ENCODE measurements around the gene NLGN1. TPM values are rescaled to one million over a fixed set of nuclear protein-coding genes. Genes with fewer than 3 reads are reported as not detected.

The NLGN1 gene
- total and polyA plus RNA-seq, 9 of the 15 experiments (the other 6 are each of a cell fraction or from before 2014, with no cell fraction given), result under 0.01 to 0.01 TPM; not detected in 7

- Histone ChIP-seq H4K20me1 (replicated peaks; ENCODE audit: control insufficient read depth, insufficient read depth, low read length) (no peaks in the 10 kb centered on the region), H3K27ac (ENCODE audit: extremely low read depth, low read depth, low read length) (no peak overlapping the region), H3K4me2 (ENCODE audit: insufficient read depth, low read length) (no peak overlapping the region), H3K4me3 (no peak overlapping the region), H2AFZ (ENCODE audit: low read depth, low read length) (no peak overlapping the region), H3K36me3 (ENCODE audit: control insufficient read depth, insufficient read depth, low read length) (no peaks in the 10 kb centered on the region), H3K9ac (ENCODE audit: insufficient read depth in 1 of 2, low read depth in 2 of 2, low read length in 2 of 2) (no peak overlapping the region), H3K79me2 (ENCODE audit: control insufficient read depth, insufficient read depth, low read length) (no peaks in the 10 kb centered on the region), H3K27me3 (ENCODE audit: control insufficient read depth in 2 of 2, insufficient read depth in 2 of 2, low read length in 2 of 2) (no peaks in the 10 kb centered on the region), H3K9me3 (replicated peaks; ENCODE audit: control insufficient read depth, insufficient read depth, low read depth, low read length) (no peaks in the 10 kb centered on the region; the same call in 1 of the 2 replicates), H3K9me1 (ENCODE audit: control insufficient read depth, insufficient read depth, low read length) (no peaks in the 10 kb centered on the region), H3K4me1 (replicated peaks in 1 of 2; ENCODE audit: control insufficient read depth in 2 of 2, insufficient read depth in 2 of 2, low read length in 2 of 2) (no peaks in the 10 kb centered on the region)
- POLR2A ChIA-PET, result no interaction called here
- intact Hi-C loops (cut with micrococcal nuclease) (no loop called here), in situ Hi-C loops (cut with MboI) (no loop called here)
- no peak for DNase-seq (ENCODE audit: extremely low read depth in 1 of 4, low spot score in 3 of 4)
- no peak for ATAC-seq
- 0% methylated on average over 5 of the region's 5 CpGs for WGBS (ENCODE audit: insufficient coverage, low coverage, missing lambda C conversion rate)
- no peak for TF ChIP-seq ZNF436 (CRISPR knock-in tag; IDR thresholded peaks at IDR 0.05)
- no peak for TF ChIP-seq RHOXF2B (CRISPR knock-in tag; conservative IDR thresholded peaks at IDR 0.05)
- no peak for TF ChIP-seq KHSRP (IDR thresholded peaks at IDR 0.05)
- TF ChIP-seq ZNF280A (IDR thresholded peaks at IDR 0.05; ENCODE audit: low read depth, partially characterized antibody), result no peak
- TF ChIP-seq, protein P1, sequence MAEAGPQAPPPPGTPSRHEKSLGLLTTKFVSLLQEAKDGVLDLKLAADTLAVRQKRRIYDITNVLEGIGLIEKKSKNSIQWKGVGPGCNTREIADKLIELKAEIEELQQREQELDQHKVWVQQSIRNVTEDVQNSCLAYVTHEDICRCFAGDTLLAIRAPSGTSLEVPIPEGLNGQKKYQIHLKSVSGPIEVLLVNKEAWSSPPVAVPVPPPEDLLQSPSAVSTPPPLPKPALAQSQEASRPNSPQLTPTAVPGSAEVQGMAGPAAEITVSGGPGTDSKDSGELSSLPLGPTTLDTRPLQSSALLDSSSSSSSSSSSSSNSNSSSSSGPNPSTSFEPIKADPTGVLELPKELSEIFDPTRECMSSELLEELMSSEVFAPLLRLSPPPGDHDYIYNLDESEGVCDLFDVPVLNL (CRISPR knock-in tag; IDR thresholded peaks at IDR 0.05; ENCODE audit: low read depth), result no peak
- no peak for TF ChIP-seq ZNF518B (CRISPR knock-in tag; IDR thresholded peaks at IDR 0.05)
- no peak for TF ChIP-seq ZNF184 (CRISPR knock-in tag; IDR thresholded peaks at IDR 0.05)
- TF ChIP-seq, protein P2, sequence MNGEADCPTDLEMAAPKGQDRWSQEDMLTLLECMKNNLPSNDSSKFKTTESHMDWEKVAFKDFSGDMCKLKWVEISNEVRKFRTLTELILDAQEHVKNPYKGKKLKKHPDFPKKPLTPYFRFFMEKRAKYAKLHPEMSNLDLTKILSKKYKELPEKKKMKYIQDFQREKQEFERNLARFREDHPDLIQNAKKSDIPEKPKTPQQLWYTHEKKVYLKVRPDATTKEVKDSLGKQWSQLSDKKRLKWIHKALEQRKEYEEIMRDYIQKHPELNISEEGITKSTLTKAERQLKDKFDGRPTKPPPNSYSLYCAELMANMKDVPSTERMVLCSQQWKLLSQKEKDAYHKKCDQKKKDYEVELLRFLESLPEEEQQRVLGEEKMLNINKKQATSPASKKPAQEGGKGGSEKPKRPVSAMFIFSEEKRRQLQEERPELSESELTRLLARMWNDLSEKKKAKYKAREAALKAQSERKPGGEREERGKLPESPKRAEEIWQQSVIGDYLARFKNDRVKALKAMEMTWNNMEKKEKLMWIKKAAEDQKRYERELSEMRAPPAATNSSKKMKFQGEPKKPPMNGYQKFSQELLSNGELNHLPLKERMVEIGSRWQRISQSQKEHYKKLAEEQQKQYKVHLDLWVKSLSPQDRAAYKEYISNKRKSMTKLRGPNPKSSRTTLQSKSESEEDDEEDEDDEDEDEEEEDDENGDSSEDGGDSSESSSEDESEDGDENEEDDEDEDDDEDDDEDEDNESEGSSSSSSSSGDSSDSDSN (IDR thresholded peaks at IDR 0.05; ENCODE audit: borderline replicate concordance in 1 of 2, low read depth in 2 of 2, low read length in 2 of 2), result no peak
- no peak for TF ChIP-seq SP2 (IDR thresholded peaks at IDR 0.05; ENCODE audit: extremely low read depth, low read depth, low read length, poor library complexity, severe bottlenecking)
- no peak for TF ChIP-seq CHD2 (IDR thresholded peaks at IDR 0.05; ENCODE audit: low read depth, low read length)
- TF ChIP-seq ZNF217 (CRISPR knock-in tag; IDR thresholded peaks at IDR 0.05), result no peak
- TF ChIP-seq, protein P3, sequence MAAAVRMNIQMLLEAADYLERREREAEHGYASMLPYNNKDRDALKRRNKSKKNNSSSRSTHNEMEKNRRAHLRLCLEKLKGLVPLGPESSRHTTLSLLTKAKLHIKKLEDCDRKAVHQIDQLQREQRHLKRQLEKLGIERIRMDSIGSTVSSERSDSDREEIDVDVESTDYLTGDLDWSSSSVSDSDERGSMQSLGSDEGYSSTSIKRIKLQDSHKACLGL (CRISPR knock-in tag; IDR thresholded peaks at IDR 0.05; ENCODE audit: borderline replicate concordance, poor library complexity, severe bottlenecking), result no peak
- no peak for TF ChIP-seq CBX1 (IDR thresholded peaks at IDR 0.05; ENCODE audit: low read depth)
- BruUV-seq (replicated peaks), result no TSS peak
- CTCF ChIA-PET (ENCODE audit: low intra/inter-chr PET ratio), result no interaction called here
- no peak for FAIRE-seq
Observed at GRCh38 chr3:174215456-174215855, 817.9 kb downstream of the NLGN1 start.
